RKO (cell line): ENCODE results near the gene KLHL29.

ENCODE experiments used
- DNase-seq: peaks from one replicate; pipeline ENCODE4 v3.0.0-alpha.2; 2016; ENCODE audit warnings: low spot score

KLHL29 gene

DNA sequence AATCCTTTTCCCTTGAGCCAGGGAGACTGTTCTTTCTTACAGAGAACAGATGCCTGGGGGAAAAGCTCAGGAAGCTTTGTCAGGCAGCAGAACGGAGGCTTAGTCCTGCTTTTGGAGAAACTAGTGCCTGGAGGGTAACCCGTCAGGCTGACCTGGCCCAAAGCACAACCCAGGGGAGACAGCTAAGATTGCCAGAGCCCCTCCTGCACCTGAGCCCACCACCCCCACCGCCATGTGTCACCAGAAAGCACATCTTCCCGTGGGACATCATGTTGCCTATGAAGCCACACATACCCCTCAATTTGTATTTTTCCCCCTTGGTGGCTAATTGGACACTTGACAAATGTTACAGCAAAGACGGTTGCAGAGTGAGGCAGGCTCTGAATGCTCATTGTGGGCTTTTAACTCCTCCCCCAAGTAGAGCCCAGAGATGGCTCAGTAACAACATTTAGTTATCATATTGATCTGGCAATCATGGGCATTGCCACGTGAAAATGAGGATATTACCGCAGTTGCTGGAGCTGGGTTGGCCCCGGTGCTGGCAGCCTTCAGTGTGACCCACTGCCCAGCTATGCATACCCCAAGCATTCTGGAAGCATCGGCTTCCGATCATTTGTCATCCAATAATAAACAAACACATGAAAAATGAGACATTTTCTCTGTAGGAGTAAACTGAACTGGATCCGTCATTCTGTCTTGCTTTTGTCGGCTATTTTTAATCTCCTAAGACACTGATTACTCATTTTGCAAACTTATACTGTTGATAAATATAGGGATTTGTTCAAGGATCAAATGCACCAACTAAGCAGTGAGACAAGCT, 312.5 kb downstream of the KLHL29 start:
- no peak for DNase-seq

DNA sequence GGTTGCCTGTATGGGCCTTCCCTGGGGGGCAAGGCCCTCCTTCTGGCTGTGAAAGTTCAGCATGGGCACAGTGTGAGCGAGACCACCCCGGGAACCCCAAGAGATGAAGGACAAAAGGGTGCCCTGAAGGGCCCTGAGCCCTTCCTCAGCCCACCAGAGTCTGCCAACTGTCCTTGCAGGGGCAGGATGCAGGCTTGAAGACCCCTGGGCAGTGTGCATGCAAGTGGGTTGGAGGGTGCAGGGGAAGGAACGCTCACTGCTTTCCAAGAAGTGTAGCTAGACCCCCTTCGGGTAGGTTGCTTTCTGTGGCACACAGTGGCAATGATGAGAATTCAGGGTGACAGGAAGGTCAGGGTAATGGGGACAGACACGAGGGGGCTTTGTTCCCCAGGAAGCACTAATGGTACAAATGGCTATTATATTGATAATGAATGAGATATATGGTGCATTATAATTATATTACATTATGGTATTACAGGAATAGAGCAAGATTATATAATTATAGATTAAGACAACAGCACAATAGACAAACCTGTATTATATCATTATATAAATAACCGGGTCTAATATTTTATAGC, 313.2 kb downstream of the KLHL29 start:
- no peak for DNase-seq

DNA sequence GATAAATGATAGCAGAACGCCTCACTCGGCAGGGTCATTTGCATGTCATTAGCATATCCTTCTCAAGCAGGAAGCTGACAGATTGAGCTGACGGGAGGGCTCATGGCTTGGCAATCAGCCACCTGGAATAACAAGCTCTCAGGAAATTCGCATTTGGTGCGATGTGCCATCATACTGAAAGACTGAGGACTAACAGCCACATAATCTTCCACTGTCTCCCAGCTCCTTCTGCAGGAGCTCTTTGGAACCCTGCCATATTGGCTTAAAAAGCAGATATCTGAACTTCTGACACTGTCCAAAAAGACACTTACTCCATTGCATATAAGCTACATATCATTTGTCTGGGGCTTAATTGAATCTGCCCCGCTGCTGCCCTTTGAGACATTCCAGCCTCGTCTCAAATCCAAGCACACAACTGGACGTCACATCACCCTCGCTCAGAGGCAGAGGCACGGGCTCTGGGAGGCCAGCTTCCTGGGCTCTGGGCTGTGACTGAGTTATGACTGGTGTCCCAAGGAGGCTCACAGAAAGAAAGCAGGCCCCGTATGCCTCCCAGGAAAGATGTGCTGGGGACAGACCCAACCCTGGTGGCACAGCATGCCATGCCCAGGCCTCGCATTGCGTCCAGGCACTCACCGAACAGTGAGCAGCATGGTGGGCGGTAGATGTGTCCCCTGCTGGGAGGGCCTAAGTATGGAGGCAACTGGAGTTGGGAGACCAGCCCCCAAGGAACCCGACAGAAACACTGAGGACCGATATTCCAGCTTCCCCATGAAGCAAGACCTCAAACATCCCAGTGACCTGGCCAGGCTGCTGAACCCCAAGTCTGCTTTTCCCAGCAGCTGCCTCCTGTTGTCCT, 314.0 kb downstream of the KLHL29 start:
- no peak for DNase-seq

DNA sequence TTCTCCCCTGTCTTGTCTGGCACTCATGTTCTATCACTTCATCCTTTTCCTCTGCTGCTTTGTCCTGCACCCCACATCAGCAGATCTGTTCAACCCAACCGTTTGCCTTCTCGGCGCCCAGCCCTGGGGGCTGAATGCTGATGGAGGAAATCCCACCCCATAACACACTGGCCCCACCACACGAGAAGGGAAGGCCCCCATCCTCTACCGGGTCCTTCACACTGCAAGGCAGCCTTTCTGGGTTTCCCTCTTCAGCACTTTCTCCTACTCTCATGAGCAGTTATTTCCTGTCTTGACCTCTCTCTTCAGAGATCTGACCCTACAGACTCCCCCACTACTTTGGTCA, 314.6 kb downstream of the KLHL29 start:
- no peak for DNase-seq

DNA sequence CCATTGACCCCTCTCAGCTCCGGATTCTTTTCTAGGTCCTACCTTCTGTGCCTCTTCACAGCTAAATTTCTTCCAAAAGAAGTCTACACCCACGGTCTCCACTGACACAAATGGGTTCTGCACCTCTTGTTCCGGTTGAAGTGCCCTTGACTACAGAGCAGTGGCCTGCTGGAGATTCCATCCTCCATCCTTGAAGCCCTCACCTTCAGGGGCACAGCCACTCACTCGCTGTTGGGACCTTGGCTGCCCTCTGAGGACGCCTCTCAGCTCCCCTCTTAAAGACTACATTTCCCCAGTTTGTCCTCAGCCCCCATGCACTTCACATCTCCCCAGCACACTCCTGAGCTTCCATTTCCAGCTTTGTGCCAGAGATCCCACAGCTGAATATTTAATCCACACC, 315.6 kb downstream of the KLHL29 start:
- DNase-seq = no peak

DNA sequence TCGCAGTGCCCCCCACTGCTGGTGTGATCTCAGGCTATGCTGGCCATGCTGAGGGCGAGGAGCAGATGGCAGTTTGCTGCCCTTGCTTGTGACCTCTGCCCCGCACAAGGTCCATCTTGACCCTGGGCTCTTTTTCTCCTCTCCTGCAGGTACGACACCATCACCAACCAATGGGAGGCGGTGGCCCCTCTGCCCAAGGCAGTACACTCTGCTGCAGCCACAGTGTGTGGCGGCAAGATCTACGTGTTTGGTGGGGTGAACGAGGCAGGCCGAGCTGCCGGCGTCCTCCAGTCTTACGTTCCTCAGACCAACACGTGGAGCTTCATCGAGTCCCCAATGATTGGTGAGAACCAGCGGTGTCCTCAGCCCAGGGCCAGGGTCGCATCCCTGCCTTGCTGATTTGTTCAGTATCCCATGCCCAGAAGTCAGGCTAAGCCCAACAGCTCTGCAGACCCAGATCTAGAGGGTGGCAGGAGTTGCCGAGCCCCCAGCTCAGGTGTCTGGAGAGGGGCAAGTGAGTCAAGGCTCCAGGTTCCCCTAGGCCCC, 318.1 kb downstream of the KLHL29 start:
- no peak for DNase-seq

DNA sequence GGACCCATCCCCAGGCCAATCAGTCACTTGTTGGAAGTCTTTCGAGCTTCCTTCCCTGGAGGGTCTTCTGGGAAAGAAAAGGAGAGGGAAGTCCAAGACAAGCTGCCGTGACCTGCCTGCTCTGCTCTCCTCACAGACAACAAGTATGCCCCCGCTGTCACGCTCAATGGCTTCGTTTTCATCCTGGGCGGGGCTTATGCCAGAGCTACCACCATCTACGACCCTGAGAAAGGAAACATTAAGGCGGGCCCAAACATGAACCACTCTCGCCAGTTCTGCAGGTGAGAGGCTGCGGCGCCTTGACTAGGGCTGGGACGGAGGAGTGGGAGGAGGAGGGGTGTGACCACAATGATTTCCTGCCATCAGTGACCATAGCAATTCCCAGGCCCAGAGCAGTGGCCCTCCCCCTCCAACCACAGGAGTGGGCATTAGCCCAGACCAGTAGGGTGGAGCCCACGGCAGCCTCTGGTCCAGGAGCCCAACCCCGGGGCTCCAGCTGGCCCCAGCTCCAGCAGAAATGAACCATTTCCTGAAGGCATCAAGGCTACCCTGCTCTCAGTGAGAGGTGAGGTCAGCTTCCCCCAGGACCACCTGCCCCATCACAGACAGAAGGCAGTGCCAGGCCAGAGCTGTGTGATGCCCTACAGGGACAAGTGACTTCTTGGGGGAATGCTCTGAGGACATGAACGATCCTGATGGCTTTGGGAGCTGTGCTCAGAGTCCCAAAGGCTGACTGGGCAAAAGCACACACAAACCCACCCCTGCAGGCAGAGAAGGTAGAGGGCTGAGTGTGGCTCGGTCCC, 318.8 kb downstream of the KLHL29 start:
- no peak for DNase-seq

DNA sequence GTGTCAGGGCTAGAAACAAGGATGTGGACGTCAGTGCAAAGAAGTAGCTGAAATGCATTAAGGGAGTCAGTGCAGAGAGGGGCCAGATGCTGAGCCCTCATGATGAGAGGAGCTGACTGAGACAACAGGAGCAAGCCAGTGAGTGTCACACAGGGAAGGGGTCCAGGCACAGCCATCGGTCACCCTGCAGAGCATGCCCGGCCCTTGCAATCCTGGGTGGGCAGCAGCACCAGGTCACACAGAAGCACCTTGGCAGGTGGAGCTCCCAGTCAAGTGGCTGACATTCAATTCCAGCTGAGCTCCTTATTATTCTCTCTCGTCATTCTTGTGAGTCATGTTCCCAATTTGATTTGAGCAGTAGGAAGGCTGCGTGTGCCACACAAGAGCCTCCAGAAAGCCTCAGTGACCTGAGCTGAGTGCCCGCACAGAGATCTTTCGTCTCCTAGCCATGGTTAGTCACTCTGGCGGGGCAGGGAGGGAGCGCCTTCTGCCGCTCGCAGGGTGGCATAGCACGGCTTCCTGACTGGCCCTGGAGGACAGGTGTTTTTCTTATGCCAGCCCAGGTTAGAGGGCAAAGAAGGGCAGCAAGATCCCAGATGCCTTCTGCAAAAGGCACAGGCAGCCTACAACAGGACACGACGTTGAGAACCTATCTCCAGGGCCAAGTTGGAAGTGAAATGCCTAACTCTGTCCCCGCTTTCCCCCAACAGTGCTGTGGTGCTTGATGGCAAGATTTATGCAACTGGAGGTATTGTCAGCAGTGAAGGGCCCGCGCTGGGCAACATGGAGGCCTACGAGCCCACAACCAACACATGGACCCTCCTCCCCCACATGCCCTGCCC, 321.0 kb downstream of the KLHL29 start:
- DNase-seq = no peak

DNA sequence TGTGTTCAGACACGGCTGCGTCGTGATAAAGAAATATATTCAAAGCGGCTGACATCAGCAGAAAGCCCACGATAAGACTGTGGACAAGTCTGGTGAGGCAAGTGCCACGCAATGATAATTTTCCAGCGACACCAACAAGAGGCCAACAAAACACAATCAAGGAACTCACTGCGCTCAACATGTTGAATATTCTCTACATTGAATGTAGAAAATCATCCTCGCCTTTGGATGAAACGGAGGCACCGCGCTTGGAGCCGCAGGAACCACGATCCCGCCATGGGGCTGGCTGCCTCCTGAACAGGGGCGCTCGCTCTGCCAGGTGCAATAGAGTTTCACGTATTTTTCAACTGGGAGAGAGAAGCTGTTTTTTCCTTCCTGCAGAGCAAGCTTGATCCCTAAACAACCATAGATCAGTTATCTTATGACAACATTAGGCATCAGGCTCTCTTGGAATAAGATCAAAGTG, 321.7 kb downstream of the KLHL29 start:
- DNase-seq = no peak

DNA sequence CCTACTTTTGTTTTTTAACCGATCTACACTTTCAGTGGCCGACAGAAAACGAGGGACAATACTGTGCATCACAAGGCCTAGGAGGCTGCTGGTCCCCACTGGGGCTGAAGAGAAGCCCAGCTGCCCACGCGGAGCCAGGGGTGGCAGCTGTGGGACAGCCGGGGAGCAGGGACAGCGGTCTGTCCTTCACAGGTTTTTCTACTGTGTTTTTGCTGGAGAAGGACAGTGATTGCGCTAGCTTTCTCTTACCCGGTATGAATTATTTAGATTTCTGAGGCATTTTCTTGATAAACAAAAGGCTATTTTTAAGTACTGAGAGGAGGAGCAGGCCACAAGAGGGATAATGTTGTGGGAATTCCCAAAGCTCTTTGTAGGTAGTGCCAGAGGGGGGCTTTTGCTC, 322.1 kb downstream of the KLHL29 start:
- no peak for DNase-seq

DNA sequence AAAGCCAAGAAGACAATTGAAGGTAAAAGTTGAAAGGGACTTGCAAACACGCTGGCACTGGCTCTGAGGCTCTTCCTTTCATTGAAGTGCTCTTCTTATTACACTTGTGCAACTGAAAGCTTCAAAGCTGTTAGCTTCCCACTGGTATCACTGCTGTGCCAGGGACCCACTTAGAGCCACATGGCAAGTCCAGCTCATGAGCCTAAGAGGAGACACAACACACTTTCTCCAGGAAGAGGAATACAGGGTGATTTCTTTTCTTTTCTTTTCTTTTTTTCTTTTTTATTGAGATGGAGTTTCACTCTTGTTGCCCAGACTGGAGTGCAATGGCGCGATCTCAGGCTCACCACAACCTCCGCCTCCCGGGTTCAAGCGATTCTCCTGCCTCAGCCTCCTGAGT, 323.8 kb downstream of the KLHL29 start:
- DNase-seq = no peak

DNA sequence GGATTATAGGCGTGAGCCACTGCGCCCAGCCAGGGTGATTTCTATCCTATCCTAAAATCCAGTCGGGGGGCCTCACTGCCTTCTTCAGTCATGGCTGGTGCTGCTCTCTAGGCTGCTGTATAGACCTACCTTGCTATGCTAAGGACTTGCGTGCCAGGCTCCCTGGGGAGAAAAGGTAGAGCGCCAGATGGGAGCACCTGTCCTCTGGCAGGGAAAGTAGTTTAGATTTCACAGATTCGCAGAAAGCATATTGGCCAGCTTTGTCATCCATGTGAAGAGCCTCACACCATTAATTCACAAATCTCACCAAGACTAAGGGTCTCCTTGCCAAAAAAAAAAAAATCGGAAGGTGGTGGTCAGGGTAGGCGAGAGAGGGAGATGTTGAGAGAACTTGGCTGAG, 324.3 kb downstream of the KLHL29 start:
- DNase-seq = no peak

DNA sequence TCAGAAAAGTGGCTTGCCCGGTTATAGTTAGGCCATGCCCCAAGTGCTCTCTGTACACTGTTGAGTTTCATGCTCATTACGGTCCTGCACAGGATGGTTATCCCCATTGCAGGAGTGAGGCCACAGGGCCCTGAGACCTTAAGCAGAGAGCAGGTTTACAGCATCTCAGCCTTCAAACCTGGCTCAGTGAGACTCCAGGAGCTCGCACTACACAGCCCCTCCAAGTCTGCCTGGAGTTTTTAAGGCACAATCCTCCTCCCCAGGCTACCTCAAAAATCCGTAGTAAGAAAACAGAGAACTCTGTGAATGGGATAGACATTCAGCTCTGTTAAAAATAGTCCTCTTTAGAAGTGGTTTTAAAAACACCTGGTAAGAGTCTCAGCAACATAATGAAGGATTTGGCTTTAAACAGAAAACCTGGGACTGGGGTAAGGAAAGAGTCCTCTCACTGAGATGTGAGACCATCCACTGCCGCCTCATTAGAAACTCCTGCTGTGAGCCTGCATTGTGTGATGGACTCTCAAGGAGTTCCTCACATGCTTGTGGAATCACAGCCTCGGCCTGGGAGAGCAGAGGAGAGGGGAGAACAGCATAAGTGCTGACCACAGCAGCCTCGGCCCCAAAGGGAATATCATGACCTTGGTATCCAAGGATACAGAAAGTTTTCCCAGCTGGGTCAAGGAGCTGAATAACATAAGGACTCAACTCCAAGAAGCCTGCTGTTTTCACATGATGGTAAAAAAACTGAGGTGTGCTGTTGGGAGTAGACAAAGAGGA, 327.2 kb downstream of the KLHL29 start:
- DNase-seq = no peak

DNA sequence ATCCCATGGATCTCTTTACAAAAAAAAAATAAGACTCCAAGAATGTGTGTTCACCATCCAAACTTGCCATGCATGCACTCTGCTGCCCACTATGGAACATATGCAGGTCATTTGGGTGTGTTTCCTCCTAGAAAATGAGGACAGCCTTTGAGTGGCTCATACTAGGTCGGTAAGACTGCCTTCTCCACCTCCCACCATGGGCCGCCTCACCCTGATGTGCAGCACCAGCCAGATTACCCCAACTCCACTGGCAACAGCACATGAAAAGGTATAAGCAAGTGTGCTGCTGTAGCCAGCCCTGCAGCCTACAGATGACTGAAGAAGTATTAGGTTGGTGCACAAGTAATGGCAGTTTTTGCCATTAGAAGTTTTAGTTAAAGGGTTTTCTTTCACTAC, 327.8 kb downstream of the KLHL29 start:
- DNase-seq = no peak

DNA sequence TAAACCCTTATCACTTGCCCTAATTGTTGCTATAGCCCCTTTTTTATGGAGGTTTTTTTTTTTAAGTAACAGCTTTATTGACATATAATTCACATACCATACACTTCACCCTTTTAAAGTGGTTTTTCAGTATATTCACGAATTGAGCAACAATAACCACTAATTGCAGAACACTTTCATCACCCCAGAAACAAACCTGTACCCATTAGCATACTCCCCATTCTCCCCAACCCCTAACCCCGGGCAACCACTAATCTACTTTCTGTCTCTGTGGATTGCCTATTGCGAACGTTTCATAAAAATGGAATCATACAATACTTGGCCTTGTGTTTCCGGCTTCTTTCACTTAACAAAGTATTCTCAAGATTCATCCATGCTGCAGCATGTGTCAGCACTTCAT, 328.4 kb downstream of the KLHL29 start:
- DNase-seq = no peak

DNA sequence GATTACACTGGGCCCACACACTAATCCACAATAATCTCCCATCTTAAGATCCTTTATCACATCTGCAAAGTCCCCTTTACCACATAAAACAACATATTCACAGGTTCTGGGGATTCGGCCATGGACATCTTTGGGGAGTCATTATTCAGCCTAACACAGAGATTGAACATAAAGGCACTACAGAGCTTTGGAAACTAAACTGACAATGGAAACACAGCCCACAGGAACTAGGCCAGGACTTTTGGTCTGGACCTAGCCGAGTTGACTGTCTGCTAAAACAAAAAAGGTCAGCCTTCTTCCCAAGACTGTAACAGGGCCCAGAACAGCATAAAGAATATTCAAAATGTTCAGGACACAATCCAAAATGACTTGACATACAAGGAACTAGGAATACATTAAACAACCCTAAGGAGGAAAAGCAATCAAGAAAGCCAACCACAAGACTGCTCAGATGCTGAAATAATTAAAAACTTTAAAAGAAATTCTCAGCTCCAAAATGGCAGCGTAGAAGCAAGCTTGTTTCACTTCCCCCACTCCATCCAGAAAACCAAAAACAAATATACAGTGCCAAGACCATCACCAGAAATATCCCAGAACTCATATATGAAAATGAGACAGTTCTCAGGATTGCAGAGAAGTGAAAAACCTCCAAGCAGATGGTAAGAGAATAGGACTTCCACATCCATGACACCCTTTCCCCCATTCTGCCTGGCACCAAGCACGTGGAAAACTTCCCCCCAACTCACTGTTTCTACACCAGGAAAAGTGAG, 334.1 kb downstream of the KLHL29 start:
- DNase-seq = no peak

DNA sequence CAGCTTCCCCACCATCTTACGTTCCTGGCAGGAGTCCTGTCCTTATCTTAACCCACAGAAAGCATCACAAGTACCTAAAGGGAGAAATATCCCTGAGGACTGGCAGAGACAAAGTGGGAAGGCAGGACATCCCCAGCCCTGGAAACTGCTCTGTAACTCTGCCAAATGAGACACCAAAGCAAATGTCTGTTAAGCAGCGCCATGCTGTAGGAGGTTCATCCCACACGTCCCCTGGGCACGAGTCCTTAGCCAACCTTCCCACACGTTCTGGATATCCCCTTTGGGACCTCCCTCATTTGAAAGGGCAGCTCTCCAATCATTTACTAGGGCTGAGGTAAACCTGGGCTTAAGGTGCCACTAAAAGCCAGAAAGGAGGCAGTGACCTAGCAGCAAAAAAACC, 334.7 kb downstream of the KLHL29 start:
- no peak for DNase-seq

DNA sequence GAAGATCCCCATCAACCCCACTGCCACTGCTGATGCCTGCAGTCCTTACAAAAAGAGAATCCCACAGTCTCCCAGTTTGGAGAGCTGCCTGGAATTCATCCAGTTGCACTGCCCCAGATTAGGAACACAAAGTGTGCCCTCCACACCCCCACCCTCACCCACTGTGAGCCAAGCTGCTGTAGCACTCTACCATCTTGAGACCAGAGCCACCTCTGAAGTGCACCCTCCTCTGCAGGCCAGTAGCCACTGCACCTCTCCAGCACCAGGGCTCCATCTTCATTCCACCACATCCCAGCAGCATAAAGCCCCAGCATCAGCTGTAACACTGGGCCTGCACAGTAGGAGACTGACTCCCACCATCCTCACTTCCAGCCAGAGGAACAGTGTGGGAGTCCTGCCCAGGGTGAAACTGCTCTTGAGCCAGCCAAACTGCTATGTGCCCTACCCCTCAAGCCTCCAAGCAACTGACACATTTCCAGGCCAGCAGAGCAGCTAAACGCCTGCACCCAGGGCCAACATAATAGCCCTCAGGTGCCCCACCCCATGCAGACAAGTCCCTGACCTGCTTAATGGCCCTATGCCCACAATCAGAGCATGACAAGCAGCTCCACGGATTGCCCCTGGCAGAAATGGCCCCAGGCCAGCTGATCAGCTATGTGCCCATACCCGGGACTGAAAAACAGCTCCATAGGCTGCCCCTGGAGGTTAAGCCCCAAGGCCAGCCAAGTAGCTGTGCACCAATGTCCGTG, 335.9 kb downstream of the KLHL29 start:
- DNase-seq = no peak

DNA sequence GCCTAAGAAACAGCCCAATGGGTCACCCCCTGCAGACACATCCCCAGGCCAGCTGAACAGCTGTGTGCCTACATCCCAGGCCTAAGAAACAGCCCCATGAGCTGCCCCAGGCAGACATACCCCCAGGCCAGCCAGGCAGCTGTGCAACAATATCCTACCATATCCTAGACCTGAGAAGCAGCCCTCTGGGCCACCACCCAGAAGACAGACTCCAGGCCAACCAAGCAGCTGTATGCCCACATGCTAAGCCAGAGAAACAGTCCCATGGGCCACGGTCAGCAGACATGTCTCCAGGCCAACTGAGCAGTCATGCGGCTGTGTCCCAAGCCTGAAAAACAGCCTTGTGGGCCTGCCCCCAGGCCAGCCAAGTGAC, 336.5 kb downstream of the KLHL29 start:
- DNase-seq = no peak
